K562 (cell line): ENCODE results near the gene MRPS18B. TPM values are rescaled to one million over a fixed set of nuclear protein-coding genes. Genes with fewer than 3 reads are reported as not detected.

Source experiments
- ASH1L ChIP-seq: fragments of 450-650 bp; IDR thresholded peaks from 2 replicates; pipeline ENCODE4 v1.6.1; 2018; ENCODE audit warnings: borderline replicate concordance, mild to moderate bottlenecking, low read depth; ENCODE audit not compliant: partially characterized antibody
- BCOR ChIP-seq: fragments of 450-650 bp; IDR thresholded peaks from 2 replicates; pipeline ENCODE4 v1.6.1; 2016
- CBX1 ChIP-seq: sonication (generic); IDR thresholded peaks from 2 replicates; pipeline ENCODE4 v1.6.1; 2016; ENCODE audit warnings: antibody characterized with exemption, low read depth, mild to moderate bottlenecking
- E2F1 ChIP-seq: sonication (generic); formaldehyde crosslinking; IDR thresholded peaks from 2 replicates; pipeline ENCODE4 v1.8.1; 2023; ENCODE audit warnings: mild to moderate bottlenecking, missing genetic modification reagents, moderate library complexity
- FOXO4 ChIP-seq: fragments of 450-650 bp; formaldehyde crosslinking; IDR thresholded peaks from 2 replicates; pipeline ENCODE4 v1.4.0; 2020; ENCODE audit warnings: mild to moderate bottlenecking, moderate library complexity
- GTF2A2 ChIP-seq: IDR thresholded peaks from 2 replicates; pipeline ENCODE4 v1.6.1; 2016; ENCODE audit warnings: mild to moderate bottlenecking, missing genetic modification characterization, missing compliant biosample characterization
- HMBOX1 ChIP-seq: sonication (generic); IDR thresholded peaks from 2 replicates; pipeline ENCODE4 v1.6.1; 2016
- LARP7 ChIP-seq: fragments of 450-650 bp; IDR thresholded peaks from 2 replicates; pipeline ENCODE4 v1.6.1; 2016
- PCBP1 ChIP-seq: fragments of 200-400 bp; formaldehyde crosslinking; IDR thresholded peaks from 2 replicates; pipeline ENCODE4 v1.6.1; 2018; ENCODE audit warnings: mild to moderate bottlenecking, low read depth, low read length; ENCODE audit not compliant: poor library complexity, severe bottlenecking
- RAD51 ChIP-seq: fragments of 450-650 bp; IDR thresholded peaks from 2 replicates; pipeline ENCODE4 v1.7.1; 2016; ENCODE audit warnings: low read depth, mild to moderate bottlenecking, borderline replicate concordance
- RERE ChIP-seq: sonication (generic); formaldehyde crosslinking; IDR thresholded peaks from 2 replicates; pipeline ENCODE4 v1.8.0; 2023; ENCODE audit warnings: missing genetic modification reagents, mild to moderate bottlenecking, borderline replicate concordance
- SIN3A ChIP-seq, 2 experiments: fragments of 150-350 bp in 1 of 2; IDR thresholded peaks; 2 replicates each; pipeline ENCODE4 v1.6.1; 2011 to 2016; ENCODE audit warnings: borderline replicate concordance in 2 of 2, low read depth in 2 of 2, low read length in 2 of 2, mild to moderate bottlenecking in 2 of 2, moderate library complexity in 2 of 2; ENCODE audit not compliant: control insufficient read depth in 1 of 2
- TAF1 ChIP-seq: IDR thresholded peaks from 2 replicates; pipeline ENCODE4 v1.6.1; 2011; ENCODE audit warnings: mild to moderate bottlenecking, low read length, moderate library complexity; ENCODE audit not compliant: insufficient read depth, control insufficient read depth, severe bottlenecking; ENCODE audit errors: extremely low read depth
- TCF7L2 ChIP-seq: fragments of 150-350 bp; IDR thresholded peaks from 2 replicates; pipeline ENCODE4 v1.6.1; 2016; ENCODE audit warnings: low read depth, mild to moderate bottlenecking, low read length, moderate library complexity
- U2AF2 ChIP-seq: fragments of 200-400 bp; formaldehyde crosslinking; optimal IDR thresholded peaks from 2 replicates; pipeline ENCODE3; 2017; ENCODE audit warnings: low read depth, mild to moderate bottlenecking, low read length
- ZNF253 ChIP-seq: fragments of 250-450 bp; sonication (Bioruptor Pico); conservative IDR thresholded peaks from 2 replicates; pipeline ENCODE4 v1.6.1; 2021; ENCODE audit warnings: mild to moderate bottlenecking
- polyA plus RNA-seq, 8 experiments: library from polyadenylated mRNA; depleted of rRNA in 4 of 8; stranded (reverse) in 5 of 8; unstranded in 3 of 8; fragments of >200 nt; fragmentation: Nextera tagmentation in 2 of 8; fragmentation: Illumina TruSeq in 1 of 8; extraction: Ambion mirVana in 2 of 8; extraction: Trizol in 1 of 8; gene quantifications; 2 replicates each; pipeline versions ENCODE4 v1.2.1 to v1.2.3, GENCODE V29; 2011 to 2014; ENCODE audit warnings: inconsistent platforms in 1 of 8, missing spikeins in 1 of 8
- total RNA-seq, 7 experiments: library from RNA; depleted of rRNA in 6 of 7; stranded (reverse); fragments of >200 nt in 6 of 7; fragmentation: Illumina TruSeq in 2 of 7; extraction: Trizol in 2 of 7; gene quantifications; 2 replicates each; pipeline versions ENCODE4 v1.2.1 to v1.2.3, GENCODE V29; 2011 to 2021; ENCODE audit warnings: low replicate concordance in 1 of 7

The MRPS18B gene
- total and polyA plus RNA-seq, 9 of the 15 experiments (the other 6 are each of a cell fraction or from before 2014, with no cell fraction given): 132 to 383 (median 178) TPM

- TF ChIP-seq E2F1 (CRISPR knock-in tag): 0 out of 2 replicates have a peak, but pooled peaks have one; percentile 47
- TF ChIP-seq RERE (CRISPR knock-in tag): no peak
- TF ChIP-seq CBX1: no peak; the same call in 1 of the 2 replicates
- TF ChIP-seq U2AF2: no peak
- no peak for TF ChIP-seq GTF2A2 (tag)
- no peak for TF ChIP-seq ASH1L
- TF ChIP-seq TAF1: peak; percentile 33
- no peak for TF ChIP-seq PCBP1
- TF ChIP-seq LARP7: no peak
- TF ChIP-seq SIN3A (IDR thresholded peaks at IDR 0.05; ENCODE audit: borderline replicate concordance in 2 of 2, control insufficient read depth in 1 of 2, low read depth in 2 of 2, low read length in 2 of 2): peak in 1 of 2 experiments; percentile 50; a peak in 2 of 4 replicates
- TF ChIP-seq FOXO4 (CRISPR knock-in tag): no peak
- no peak for TF ChIP-seq BCOR
- TF ChIP-seq ZNF253 (CRISPR knock-in tag): peak; percentile 14; the same call in 1 of the 2 replicates
- no peak for TF ChIP-seq TCF7L2
- peak; percentile 87 for TF ChIP-seq HMBOX1
- no peak for TF ChIP-seq RAD51
Observed at GRCh38 chr6:30615958-30616810, 1.5 kb upstream of the MRPS18B start (continued).
